NCI-H1105 treated with DMSO at 0.1 percent for 48 hours (cell line): ENCODE data around the gene MT1M.
"Not testable (repeated sequence)": the region's sequence is repeated elsewhere in the genome, so short reads cannot be mapped to it uniquely, and the experiment has no call there.

Experiments
- DNase-seq: peaks from one replicate; lab custom pipeline; 2025; lab: John Stamatoyannopoulos, UW

Gene MT1M

DNA sequence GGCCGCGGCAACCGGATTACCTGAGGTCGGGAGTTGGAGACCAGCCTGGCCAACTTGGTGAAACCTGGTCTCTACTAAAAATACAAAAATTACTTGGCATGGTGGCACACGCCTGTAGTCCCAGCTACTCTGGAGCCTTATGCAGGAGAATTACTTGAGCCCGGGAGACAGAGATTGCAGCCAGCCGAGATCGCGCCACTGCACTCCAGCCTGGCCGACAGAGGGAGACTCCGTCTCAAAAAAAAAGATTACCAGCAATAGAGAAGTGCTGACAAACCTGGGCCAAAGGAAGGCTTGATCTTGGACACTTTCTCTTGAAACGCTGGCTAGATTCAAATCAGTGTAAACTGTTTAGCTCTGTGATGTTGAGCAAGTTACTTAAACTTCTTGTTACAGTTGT is 41.5 kb downstream of the MT1M start:
- no peak for DNase-seq

DNA sequence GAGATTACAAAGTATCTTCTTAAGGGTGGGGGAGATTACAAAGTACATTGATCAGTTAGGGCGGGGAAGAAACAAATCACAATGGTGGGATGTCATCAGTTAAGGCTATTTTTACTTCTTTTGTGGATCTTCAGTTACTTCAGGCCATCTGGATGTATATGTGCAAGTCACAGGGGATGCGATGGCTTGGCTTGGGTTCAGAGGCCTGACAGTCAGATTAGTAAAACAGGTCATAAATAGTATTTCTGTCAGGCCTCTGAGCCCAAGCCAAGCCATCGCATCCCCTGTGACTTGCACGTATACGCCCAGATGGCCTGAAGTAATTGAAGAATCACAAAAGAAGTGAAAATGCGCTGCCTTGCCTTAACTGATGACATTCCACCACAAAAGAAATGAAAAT is 42.1 kb downstream of the MT1M start:
- not testable (repeated sequence) for DNase-seq

DNA sequence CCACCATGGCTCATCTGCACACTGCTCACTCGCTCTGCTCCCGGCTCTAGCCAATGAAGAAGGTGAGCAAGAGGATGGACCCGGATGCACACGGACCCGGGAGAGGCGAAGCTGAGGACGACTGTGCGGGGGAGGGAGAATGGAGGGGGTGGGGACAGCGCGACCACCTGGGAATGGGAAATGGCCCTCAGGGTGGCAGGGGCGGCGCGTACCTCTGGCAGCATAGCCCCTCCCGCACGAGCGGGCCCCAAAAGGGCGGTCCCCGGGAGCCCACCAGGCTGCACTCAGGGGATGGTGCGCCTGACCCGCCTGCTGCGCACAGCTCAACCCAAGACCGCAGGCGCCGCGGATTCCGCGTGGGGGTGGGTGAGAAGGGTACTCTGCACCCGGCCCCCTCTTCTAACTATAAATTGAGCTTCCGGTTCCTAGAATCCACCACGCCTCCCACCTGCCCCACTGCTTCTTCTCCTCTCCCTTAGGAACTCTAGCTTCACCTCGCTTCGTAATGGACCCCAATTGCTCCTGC is 43.3 kb downstream of the MT1M start:
- no peak for DNase-seq

DNA sequence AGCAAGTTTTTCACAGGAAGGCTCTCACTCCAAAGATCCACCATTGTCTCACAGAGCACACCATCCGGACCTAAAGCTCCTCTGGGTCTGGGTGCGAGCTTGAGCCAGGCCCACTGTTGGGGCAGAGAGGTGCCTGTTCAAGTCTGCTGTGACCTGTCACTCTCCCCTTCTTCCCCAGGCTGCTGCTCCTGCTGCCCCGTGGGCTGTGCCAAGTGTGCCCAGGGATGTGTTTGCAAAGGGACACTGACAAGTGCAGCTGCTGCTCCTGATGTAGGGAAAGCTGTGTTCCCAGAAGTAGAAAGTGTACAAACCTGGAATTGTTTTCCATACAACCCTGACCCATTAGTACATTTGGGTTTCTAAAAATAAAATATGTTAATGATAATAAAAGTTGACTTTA is 45.0 kb downstream of the MT1M start:
- no peak for DNase-seq

DNA sequence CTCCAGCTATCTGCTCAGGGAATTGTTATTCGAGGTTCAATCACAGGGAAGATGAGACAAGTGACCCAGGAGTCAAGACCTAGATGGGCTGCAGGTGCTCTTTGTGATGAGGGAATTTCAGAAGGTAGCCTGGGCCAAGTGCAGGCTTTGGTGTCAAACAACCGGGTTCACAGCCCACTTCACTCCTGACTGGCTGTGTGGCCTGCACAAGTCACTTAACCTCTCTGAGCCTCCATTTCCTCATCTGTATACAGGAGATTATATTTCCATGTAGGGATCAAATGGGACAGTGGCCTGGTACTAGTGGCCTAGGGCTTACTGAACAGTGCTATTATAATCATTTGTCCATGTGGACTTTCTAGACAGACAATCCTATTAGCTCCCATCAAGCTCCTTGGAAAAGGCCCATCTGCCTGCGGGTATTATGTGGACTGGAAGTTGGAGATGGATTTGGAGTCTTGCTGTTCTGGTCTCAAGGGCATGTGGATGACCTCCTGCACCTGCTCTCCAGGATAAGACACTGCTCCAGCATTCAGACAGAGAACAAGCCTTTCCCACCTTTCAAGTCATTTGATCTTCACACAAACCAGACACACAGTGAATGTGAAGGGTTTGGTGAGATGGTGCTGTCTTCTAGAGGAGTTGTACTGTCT is 46.7 kb downstream of the MT1M start:
- DNase-seq, result no peak

DNA sequence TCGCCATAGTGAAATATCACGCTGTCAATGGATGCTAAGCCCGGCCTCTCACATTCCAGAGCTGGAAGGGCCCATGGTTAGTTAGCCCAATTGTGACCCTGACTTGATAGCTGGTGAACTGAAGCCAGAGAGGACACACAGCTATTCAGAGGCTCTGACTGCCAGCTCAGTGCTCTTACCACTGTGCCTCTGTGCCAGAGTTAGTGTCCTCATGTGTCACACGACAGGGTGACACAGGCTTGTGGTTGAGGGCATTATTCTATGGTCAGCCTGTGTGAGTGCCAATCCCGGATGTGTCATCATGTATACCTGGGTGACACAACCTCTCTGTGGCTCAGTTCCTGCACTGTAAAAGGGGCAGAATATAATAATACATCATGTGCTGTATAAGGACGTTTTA is 47.4 kb downstream of the MT1M start:
- DNase-seq, result no peak

DNA sequence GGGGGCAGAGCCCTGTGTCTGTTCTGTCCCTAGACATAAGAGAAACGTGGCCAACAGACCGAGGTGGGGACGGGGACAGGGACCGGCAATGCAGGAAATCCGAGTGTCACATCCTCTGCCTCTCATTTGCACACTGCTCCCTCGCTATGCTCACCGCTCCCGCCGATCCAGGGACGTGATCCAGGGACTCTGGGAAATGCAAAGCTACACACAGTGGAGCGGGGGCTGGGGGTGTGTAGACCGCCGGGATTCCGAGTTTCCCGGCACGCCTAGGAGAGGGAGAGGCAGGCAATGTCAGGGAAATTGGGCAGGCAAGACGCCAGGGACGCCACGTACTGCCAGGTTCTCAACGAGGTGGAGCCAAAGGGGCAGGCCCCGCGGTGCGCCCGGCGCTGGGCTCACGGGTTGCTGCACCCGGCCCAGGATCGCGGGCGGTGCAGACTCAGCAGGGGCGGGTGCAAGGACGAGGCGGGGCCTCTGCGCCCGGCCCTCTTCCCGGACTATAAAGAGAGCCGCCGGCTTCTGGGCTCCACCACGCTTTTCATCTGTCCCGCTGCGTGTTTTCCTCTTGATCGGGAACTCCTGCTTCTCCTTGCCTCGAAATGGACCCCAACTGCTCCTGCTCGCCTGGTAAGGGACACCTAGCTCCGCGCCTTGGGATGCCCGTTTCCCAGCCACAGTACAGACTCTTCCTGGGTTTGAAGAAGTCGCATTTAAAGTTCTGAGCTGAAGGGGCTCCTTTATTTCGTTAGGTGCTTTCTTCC is 49.7 kb downstream of the MT1M start, which contains the start of gene MT1X:
MT1X (plus strand) TSS at position 532 of the 764 bp plus-strand sequence; CDS start at position 603, 71 bp downstream.
- peak; percentile 80 for DNase-seq

DNA sequence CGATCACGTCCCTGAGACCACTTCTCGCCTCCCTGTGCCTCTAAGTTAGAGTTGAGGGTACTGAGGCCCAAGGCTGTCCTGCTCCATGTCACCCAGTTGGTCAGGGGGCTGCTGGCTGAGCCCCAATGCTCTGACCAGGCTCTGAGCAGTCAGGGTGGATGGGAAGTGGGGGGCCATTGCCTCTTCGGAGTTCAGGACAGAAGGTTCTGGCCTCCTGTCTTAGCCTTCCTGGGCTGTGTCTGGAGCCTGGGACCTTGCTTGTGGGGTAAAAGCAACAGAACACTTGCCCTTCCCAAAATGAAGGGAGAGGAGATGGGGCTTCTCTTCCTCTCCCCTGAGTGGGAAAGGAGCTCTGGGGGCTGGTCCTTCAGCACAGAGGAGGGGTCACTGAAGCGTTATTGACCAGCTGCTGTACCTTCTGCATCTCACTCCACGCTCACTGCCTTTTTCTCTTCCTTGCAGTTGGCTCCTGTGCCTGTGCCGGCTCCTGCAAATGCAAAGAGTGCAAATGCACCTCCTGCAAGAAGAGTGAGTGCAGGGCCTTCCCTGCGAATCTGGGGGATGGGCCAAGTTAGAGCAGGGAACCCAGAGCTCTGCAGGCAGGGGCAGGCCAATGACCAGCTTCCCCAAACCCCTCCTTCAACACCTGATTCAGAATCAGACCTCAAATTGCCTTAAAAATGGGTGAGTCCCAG is 50.4 kb downstream of the MT1M start:
- no peak for DNase-seq
